GM18873 (cell line): ENCODE results near the gene MGA.

Experiments
- ATAC-seq: cut with Tn5 transposase; IDR thresholded peaks from one replicate; pipeline ENCODE4 v1.9.1; 2021; ENCODE audit warnings: mild to moderate bottlenecking, moderate library complexity, moderate number of reproducible peaks; ENCODE audit not compliant: unreplicated experiment, low FRiP score

Gene MGA

DNA sequence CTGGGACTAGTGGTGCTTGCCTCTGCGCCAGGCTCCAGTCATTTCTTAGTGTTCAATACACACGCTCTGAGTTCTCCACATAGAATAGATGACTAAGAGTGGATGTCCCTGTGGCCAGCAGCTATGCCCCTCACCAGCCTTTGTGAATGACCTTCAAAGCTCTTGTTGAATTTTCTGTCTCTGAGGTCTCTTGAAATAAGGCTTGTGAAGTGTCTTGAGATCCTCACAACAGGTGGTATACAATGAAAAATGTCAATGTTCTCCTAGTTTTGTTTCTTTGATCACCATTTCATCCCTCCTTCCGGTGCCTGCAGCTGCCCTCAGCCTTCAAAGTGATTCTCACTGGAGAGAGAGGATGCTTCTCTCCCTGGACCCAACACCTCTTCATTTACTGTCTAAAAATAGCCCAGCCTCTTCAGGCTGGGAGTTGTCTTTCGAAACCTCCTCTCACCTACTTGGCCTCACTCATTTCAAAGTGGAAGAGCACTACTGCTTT lies 119.5 kb downstream of the MGA start:
- ATAC-seq = no peak

DNA sequence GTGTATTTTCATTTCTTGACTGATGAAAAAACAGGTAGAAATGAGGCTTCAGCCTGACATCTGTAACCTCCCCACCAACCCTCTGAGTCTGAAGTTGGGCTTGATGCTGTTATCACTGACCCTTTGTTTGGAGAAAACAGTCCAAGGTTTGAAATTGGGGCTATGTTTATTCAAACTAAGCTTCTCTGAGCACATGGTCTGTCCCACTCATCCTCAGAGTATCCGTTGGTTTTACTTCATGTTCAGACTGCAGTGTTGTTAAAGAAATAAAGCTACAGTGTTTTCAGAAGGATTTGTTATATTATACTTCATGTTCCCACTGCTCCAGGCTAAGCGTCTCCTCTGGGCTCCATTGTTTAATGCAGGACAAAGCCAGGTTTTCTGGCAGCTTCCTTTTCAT lies 120.1 kb downstream of the MGA start:
- ATAC-seq = no peak

DNA sequence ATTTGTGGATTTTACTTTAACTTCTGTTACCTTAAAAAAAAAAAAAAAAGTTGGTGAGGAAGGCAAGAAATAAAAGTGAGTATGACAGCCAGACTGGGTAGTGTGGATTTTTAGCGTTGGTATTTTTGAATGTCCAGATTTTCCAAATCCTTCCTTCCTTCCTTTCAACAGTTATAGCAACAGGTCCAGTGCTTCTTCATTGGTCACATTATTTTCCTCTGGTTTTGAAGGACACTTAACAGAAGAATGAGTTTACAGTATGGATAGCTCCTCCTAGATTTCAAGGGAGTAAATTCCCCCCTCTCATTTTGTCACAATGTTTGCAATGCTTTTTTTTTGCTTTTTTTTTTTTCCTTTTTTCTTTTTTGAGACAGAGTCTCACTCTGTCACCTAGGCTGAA lies 120.5 kb downstream of the MGA start:
- ATAC-seq = no peak

DNA sequence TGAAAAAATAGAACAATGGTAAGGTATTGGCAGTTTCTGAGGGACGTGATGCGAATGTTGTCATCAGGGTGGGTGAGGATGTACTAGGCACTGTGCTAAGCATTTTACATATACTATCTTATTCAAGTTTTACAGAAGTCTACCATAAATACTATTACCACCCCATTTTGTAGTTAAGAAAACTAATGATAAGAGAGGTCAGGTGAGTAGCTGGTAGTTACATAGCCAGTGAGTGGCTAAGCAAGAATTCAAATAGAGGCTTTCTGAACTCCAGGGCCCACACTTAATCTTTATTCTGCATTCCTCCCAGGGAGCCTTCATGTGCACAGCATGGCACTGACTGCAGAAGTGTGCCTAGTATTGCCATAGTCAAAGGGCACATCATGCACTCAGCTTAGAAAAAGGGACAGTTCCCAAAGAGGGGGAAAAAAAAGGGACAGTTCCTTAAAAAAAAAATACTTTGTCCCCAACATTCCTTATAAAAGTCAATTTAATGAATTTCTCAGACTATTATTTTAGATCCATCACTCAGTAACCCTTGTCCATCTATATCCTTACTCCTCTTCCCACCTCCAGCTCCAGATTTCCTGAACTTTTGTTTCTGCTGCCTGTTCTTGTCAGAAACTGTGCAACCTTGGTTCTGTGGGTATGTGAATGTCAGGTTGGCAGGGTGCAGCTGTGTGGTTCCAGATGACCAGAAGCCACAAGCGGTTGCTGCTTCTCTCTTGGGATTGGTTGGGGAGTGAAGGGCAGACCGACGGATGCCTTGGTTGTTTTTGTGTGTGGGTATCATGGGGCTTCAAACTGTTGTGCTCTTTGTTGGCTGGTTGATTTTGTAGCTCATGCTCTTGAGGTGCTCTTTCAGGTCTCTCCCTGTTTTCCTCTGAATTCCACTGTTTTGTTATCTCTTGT lies 122.4 kb downstream of the MGA start:
- ATAC-seq = no peak

DNA sequence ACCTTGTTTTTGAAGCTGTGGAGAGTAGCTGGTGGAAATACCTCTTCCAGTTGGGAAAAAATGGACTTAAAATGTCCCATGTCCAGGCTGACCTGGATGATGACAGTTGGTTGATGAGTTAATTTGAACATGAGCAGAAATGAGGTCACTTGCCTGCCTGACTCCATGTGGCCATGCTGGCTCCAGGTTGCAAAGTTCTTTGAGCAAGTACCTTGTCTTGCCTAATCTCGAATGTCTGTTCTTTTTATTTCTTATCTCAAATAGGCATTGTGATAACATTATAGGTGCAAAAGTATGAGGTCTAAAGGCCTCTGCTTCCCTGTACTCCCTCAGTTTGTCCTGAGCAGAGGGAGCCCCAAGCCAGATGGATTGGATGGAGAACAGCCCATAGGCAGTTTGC lies 123.1 kb downstream of the MGA start:
- ATAC-seq = no peak

DNA sequence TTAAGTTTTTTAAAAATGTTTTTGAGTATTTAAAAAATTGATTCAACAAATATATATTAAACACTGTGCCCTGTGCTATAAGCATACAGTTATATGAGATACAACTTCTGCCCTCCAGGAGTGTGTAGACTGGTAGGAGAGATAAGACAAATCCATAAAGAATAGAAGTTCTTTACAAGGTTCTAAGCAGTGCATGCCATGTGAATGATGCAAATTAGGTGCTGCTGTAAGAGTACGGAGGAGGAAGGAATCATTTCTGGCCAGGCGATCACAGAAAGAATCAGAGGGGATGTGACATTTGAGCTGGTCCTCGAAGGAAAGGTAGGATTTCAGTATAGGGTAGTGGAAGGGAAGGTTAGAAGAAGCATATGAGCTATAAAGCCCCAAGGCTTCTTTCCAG lies 128.1 kb downstream of the MGA start:
- ATAC-seq = no peak

DNA sequence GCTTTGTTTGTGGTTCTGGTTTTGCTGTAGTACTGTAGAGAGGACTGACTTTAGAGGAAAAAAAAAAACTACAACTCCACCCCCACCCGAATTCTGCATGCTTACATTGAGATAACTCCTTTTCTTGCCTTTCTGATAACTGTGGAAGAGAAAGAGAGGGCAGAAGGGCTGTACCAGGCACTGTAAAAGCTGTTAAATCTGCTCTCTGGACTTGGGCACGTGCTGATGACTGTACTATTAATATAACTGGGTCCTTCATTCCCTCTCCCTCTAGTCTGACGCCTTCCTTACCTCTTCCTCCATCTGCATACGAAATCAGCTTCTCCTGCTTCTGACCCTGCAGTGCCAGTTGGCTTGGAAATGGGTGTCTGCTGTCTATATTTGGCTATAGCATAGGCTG lies 129.0 kb downstream of the MGA start:
- ATAC-seq = no peak

DNA sequence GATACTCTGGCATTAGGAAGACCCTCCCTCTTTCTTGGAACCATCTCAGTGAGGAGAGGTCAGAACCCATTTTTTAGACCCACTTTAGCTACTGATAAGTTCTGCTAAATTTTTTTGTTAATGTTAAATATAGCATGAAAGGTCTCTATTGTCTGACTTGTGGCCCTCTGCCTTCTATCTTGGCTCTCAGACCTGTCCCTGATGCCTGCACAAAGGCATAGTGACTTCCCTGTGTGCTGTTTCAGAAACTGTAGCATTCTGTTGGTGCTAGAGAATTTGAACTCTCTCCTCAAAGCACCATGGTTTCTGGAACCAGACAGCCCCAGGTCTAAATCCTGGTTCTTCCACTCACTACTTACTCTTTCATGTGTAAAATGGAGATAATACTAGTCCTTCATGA lies 129.5 kb downstream of the MGA start:
- no peak for ATAC-seq

DNA sequence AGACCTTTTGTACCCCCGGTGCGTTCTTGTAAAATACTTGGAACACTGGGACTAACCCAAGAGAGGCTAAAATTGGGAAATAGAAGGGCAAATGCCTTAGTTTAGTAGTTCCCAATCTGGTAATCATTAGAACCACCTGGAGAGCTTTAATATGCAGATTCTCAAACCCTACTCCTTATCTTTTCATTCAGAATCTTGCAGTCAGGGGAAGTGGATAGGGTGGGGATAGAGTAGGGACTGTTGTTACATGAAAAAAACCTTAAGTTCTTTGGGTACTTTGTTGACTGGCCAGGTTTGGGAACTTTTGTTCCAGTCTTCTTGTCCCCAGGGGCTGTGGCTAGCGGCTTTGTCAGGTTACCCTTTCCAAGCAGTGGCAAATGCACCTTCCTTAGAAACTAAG lies 130.0 kb downstream of the MGA start:
- ATAC-seq = no peak

DNA sequence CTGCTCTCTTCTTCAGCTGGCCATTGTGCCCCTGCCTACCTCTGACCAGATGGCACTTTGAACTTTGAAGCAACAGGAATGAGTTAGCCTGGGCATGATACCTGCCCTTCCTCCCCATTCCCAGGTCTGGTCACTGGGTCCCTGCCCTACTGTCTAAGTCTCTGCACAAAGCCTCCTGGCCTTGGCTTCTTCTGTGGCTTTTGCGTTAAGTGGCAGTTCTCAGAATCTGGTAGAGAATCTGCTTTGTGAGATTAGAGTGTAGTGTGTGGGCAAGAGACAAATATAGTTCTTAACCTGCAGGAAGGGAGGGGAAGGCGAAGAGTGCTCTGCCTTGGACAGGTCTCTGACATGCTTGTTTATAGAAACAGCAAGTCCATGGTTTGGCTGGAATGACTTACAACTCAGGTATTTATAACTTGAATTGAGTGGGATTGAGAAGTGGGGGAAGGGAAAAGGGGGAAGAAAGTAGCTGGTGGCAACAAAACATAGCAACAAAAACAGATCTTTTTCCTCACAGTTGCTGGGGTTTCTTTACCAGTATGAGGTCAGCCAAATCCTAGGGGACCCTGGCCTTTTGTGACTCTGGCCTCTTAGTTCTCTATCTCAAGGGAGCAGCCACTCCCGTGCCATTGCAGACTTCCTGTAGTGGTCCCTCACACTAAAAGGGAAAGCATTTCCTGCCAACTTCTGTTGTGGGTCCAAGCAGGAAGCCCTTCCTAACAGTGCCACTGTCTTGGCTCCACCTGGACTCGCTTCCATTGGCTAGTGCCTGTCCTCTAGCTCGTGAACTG lies 130.7 kb downstream of the MGA start:
- ATAC-seq = no peak

DNA sequence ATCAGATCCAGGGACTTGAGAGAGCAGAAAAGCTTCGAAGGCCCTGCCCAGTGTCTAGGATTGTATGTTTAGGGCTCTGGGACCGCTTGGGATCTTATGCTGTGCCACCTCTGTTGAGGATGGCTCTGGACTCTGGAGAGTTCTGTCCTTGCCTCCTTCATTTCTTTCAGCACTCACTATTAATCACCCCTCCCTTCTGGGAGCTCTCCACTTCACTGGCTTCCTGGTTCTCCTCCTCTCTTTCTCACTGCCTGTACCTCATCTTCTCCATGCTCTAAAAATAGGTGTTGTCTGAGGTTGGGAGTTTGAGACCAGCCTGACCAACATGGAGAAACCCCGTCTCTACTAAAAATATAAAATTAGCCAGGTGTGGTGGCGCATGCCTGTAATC lies 131.3 kb downstream of the MGA start:
- ATAC-seq = no peak

DNA sequence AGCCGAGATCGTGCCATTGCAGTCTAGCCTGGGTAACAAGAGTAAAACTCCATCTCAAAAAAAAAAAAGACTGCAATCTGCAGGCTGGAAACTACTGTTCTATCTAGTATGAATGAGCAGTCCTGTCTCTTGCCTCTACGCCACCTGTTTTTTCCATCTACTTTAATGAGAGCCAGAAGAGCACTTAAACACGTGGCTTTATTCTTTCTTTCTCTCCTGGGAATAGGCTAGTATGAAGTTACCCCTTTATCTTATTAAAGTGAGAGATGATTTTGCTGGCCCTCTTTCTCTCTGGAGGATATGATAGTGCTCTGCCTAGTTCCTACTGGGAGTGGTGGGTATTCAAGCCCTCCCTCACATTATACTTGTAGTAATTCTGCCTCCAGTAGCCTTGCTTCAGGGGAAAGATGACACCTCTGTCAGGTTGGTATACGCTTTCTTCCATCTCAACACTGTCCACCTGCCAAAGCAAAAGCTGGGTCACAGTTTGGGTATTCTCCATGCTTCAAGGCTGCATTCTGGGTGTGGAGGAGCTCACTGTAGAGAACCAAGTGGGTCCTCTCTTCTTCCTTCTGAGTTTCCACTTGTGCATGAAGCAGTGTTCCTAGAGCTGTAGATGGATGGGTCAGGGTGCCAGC lies 131.9 kb downstream of the MGA start:
- no peak for ATAC-seq

DNA sequence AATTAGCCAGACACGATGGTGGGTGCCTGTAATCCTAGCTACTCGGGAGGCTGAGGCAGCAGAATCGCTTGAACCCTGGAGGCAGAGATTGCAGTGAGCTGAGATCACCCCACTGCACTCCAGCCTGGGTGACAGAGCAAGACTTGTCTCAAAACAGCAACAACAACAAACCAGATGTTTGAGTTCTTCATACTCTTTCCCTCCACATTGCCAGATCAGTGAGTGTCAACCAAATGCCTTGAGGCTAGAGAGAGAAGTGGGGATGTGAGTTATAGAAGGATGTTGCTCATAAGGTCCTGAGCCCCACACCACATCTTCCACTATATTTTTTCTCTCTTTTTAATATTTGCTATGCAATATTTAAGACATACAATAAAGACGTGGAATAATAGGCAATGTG lies 133.9 kb downstream of the MGA start:
- no peak for ATAC-seq

DNA sequence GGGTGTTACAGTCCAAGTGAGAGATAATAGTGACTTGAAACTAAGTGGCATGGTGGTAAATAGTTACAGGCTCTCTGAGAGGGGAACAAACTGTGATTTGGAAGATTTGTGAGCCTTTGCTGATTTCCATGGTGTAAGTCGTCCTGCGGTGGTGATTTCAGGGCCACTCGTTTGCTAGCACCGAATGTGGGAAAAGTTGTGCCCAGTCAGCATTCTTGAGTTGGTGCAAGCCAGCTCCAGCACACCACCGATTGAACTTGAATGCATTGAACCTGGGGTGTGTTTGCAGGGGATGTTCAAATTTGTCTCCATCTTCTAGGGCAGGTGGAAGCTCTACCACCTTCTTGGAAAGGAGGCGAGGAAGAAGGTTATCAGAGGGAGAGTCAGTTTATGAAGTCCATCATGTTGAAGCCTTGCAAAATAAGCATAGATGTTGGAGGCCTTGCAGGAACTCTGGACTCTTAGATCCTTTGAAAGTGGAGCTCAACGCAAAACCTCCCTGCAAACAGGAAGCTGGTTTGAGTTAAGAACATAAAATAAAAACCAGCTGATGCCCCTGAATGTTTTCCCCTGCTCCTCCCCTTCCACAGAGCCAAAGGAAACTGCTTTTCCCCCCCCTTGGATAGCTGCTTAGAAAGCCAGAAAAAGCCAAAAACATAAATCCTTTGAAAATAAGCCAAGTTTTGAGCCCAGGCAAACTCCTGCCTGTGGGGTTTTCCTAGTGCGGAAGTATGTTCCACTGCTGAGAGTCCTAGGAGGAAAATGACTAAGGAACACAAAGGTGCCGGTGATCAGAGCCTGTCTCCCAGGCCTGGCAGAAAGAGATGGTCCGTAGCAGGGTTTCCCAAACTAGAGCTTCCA lies 136.0 kb downstream of the MGA start:
- ATAC-seq = no peak

DNA sequence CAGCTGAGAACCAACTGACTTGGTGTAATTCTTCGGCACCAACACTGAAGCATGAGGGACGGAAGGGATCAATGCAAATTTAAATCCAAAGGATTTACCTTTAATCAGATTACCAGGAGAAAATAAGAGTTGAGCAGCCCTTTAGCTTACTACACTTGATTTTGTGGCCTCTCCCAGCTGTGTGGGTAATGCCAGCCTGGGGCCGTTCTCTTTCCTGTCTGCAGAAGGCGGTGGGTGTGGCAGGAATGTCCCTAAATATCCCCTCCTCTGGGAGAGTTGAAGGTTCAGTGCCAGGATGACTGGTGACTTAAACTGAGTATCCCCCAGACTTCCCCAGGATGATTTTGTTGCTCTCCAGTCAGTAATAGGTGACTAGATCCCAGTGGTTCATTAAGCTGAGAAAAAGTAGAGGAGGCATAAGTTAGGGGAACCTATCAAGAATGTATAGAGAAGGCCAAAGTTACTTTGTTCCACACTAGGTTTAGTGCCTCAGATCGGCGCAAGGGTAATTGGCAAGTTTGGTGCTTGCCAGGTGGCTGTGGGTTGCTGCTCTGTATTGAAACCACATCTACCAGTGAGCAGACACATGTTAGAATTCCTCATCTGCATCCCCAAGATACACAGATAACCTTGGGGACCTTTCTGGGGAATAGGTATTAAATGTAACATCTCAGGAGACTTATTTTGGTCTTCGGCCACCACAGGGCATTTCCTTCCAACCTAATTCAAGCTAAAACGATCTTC lies 137.2 kb downstream of the MGA start:
- no peak for ATAC-seq

DNA sequence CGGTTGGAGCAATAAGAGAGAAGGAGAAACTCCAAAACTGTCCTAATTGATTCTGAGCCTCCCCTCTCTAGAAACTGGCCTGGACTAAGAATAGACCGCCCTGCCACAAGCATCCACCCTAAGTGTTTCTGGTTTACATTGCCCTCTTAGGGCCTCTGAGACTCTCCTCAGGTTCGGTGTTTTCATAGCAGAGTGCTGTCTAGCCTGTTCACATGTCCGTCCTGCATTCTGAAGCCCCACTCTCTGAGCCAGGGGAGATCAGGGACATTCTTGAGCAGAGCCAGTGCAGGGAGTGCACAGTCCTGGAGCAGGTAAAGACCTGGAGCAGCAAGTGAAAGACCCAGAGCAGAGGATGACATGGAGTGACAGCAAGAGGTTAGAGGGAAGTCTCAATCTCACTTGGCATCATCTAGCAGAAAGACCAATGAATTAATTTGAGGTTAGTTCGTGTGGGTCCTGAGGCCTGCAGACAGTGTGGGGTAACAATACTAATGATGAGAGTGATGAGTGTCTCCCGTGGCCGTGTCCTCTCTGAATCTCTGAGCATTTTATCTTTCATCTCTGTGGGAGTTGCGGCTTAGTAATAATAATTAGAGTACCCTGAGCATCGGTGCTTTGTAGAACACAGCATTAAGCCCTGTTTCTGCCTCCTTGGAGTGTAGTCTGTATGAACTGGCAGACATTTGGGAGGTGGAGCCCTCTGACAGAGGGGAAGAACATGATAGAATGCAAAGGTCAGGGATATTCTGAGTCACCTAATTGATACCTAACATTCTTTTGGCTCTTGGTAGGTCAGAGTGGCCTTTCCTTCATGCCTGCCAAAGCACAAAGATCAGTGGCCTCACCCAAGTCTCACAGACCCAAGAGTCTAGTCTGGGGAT lies 138.6 kb downstream of the MGA start:
- ATAC-seq = no peak

DNA sequence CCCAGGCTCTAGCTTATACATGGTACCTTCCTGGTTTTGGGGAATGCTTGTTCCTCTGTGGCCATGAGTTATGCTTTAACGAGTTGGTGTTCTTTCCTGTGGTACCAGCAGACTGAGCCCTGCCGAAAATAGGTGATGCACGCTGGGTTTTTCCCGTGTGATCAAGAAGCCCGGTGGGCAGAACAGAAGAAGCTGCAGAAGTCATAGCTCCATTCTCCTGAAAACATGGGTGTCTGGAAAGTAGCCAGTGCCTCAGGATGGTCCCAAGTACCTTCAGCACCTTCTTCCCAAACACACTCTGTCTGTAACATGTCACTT lies 139.2 kb downstream of the MGA start:
- no peak for ATAC-seq

DNA sequence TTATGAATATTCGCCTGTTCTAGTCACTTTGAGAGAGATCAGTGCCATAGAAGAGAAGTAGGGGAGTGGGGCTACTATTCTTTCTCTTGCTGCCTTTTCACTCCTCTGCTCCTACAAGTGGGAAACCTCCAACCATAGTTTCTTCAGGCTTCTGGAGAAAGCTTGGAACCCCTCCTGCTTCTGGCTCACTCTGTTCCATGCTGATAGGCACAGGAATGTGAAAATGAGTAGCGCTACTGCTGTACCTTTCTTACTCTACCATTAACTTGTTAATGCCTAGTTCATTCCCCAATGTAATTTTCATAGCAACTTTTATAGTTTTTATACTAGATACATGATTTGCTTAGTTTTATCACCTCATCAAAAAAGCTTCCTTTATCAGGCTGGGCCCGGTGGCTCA lies 141.0 kb downstream of the MGA start:
- no peak for ATAC-seq
